K562 (cell line): ENCODE data around the gene TRMT1. TPM values are rescaled to one million over a fixed set of nuclear protein-coding genes. Genes with fewer than 3 reads are reported as not detected.

Source experiments
- CHD7 ChIP-seq: fragments of 200-600 bp; sonication (generic); IDR thresholded peaks from one replicate; pipeline ENCODE4 v1.6.1; 2012; ENCODE audit warnings: mild to moderate bottlenecking, low read depth, low read length, inconsistent platforms
- HNRNPUL1 ChIP-seq: fragments of 200-400 bp; formaldehyde crosslinking; IDR thresholded peaks from 2 replicates; pipeline ENCODE4 v1.6.1; 2017; ENCODE audit warnings: low read length
- MTA2 ChIP-seq: fragments of 450-650 bp; IDR thresholded peaks from 2 replicates; pipeline ENCODE4 v1.6.1; 2016; ENCODE audit warnings: low read depth
- RAD51 ChIP-seq: fragments of 450-650 bp; IDR thresholded peaks from 2 replicates; pipeline ENCODE4 v1.7.1; 2016; ENCODE audit warnings: low read depth, mild to moderate bottlenecking, borderline replicate concordance
- ZNF407 ChIP-seq: fragments of 450-650 bp; IDR thresholded peaks from 2 replicates; pipeline ENCODE4 v1.6.1; 2016; ENCODE audit warnings: low read depth
- polyA plus RNA-seq, 8 experiments: library from polyadenylated mRNA; depleted of rRNA in 4 of 8; stranded (reverse) in 5 of 8; unstranded in 3 of 8; fragments of >200 nt; fragmentation: Nextera tagmentation in 2 of 8; fragmentation: Illumina TruSeq in 1 of 8; extraction: Ambion mirVana in 2 of 8; extraction: Trizol in 1 of 8; gene quantifications; 2 replicates each; pipeline versions ENCODE4 v1.2.1 to v1.2.3, GENCODE V29; 2011 to 2014; ENCODE audit warnings: inconsistent platforms in 1 of 8, missing spikeins in 1 of 8
- total RNA-seq, 7 experiments: library from RNA; depleted of rRNA in 6 of 7; stranded (reverse); fragments of >200 nt in 6 of 7; fragmentation: Illumina TruSeq in 2 of 7; extraction: Trizol in 2 of 7; gene quantifications; 2 replicates each; pipeline versions ENCODE4 v1.2.1 to v1.2.3, GENCODE V29; 2011 to 2021; ENCODE audit warnings: low replicate concordance in 1 of 7
- TF ChIP-seq, protein P1 (sequence below): IDR thresholded peaks from 2 replicates; pipeline ENCODE4 v1.6.1; 2012; ENCODE audit warnings: low read depth, low read length, improper control_type of control experiment, borderline replicate concordance

Gene TRMT1
- total and polyA plus RNA-seq, 9 of the 15 experiments (the other 6 are each of a cell fraction or from before 2014, with no cell fraction given): 5.8 to 158 (median 54.3) TPM

DNA sequence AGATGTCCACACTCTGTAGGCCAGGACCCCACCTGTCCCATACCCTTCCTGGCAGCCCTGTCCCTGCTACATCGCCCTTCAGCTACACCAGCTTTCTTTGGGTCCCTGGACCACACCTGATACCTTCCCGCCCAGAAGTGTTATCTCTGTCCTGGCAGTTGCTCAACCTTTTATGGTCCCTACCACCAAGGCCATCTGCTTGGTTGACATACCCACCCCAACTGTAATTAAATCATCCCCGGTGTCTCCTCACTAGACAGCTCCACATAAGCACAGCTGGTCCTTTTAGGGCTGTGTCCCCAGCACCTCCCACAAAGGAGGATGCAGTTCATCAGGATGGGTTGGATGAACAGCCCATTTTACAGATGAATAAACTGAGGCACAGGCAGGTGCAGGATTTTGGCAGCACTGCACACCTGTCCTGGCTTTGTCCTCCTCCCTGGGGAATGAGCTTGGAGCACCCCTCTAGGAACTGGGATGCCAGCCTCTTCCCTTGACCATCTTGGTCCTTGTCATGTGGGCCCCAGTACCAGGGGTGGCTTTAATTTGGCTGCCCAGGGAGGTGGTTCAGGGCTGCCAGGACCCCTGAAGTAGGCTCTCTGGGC is 14.4 kb upstream of the TRMT1 start (continued):
- TF ChIP-seq CHD7 (no peak), ZNF407 (no peak), HNRNPUL1 (no peak), MTA2 (no peak), RAD51 (no peak)
- TF ChIP-seq, protein P1, sequence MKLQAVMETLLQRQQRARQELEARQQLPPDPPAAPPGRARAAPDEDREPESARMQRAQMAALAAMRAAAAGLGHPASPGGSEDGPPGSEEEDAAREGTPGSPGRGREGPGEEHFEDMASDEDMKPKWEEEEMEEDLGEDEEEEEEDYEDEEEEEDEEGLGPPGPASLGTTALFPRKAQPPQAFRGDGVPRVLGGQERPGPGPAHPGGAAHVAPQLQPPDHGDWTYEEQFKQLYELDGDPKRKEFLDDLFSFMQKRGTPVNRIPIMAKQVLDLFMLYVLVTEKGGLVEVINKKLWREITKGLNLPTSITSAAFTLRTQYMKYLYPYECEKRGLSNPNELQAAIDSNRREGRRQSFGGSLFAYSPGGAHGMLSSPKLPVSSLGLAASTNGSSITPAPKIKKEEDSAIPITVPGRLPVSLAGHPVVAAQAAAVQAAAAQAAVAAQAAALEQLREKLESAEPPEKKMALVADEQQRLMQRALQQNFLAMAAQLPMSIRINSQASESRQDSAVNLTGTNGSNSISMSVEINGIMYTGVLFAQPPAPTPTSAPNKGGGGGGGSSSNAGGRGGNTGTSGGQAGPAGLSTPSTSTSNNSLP: no peak
